Glutamatergic neuron (in vitro differentiated cells): Measurements from ENCODE around the gene FBXW7. TPM values are rescaled to one million over a fixed set of nuclear protein-coding genes. Genes with fewer than 3 reads are reported as not detected.
A peak's percentile ranks its signal among the peaks of the same experiment; 100 is the strongest.

Experiments
- DNase-seq: peaks from one replicate; pipeline ENCODE4 v3.0.0; 2022
- H3K27ac Mint-ChIP-seq: one replicate; pipeline ENCODE4 v1.8.0; 2020; ENCODE audit warnings: mild to moderate bottlenecking, mixed read lengths, inconsistent platforms; ENCODE audit not compliant: unreplicated experiment
- H3K27me3 Mint-ChIP-seq: one replicate; pipeline ENCODE4 v1.8.0; 2020; ENCODE audit warnings: mild to moderate bottlenecking, moderate library complexity, mixed read lengths, inconsistent platforms; ENCODE audit not compliant: unreplicated experiment
- H3K36me3 Mint-ChIP-seq: one replicate; pipeline ENCODE4 v1.8.0; 2020; ENCODE audit warnings: mild to moderate bottlenecking, mixed read lengths, inconsistent platforms; ENCODE audit not compliant: unreplicated experiment
- H3K4me1 Mint-ChIP-seq: one replicate; pipeline ENCODE4 v1.8.0; 2020; ENCODE audit warnings: mild to moderate bottlenecking, low read depth, mixed read lengths, inconsistent platforms; ENCODE audit not compliant: unreplicated experiment
- H3K4me3 Mint-ChIP-seq: one replicate; pipeline ENCODE4 v1.8.0; 2020; ENCODE audit warnings: mild to moderate bottlenecking, mixed read lengths, inconsistent platforms; ENCODE audit not compliant: unreplicated experiment
- H3K9me3 Mint-ChIP-seq: one replicate; pipeline ENCODE4 v1.8.0; 2020; ENCODE audit warnings: mild to moderate bottlenecking, moderate library complexity, mixed read lengths, inconsistent platforms; ENCODE audit not compliant: unreplicated experiment
- CTCF ChIP-seq: fragments of 200-600 bp; sonication (generic); IDR thresholded peaks from one replicate; pipeline ENCODE4 v1.5.0; 2021; ENCODE audit not compliant: partially characterized antibody, unreplicated experiment
- total RNA-seq: library from RNA; stranded (reverse); fragmentation: NEBNext Ultra II Directional; extraction: Animal tissue kit (Norgen Biotek cat#: 25700); gene quantifications from one replicate; pipeline ENCODE4 v1.2.1, GENCODE V29; 2021; ENCODE audit not compliant: unreplicated experiment

FBXW7 gene
- total RNA-seq, 1 donor from 2014 or later, result 57.5 TPM

GRCh38 chr4:152503653-152504290, 32.1 kb downstream of the FBXW7 start:
- Mint-ChIP-seq H3K36me3 (no peaks in the 10 kb centered on the region), H3K4me3 (no peak overlapping the region), H3K9me3 (no peaks in the 10 kb centered on the region), H3K4me1 (peaks cover 4% of the 10 kb centered on the region), H3K27ac (no peak overlapping the region), H3K27me3 (no peaks in the 10 kb centered on the region)
- TF ChIP-seq CTCF, result no peak
- DNase-seq, result no peak

GRCh38 chr4:152501846-152502536, 33.9 kb downstream of the FBXW7 start:
- peaks cover 9% of the 10 kb centered on the region for H3K4me1 Mint-ChIP-seq
- no peaks in the 10 kb centered on the region for H3K27me3 Mint-ChIP-seq
- TF ChIP-seq CTCF, result no peak
- no peak overlapping the region for H3K27ac Mint-ChIP-seq
- H3K4me3 Mint-ChIP-seq, result no peak overlapping the region
- no peaks in the 10 kb centered on the region for H3K36me3 Mint-ChIP-seq
- H3K9me3 Mint-ChIP-seq, result peaks cover 1% of the 10 kb centered on the region
- DNase-seq, result no peak

GRCh38 chr4:152500800-152501434, 35.0 kb downstream of the FBXW7 start:
- Mint-ChIP-seq H3K9me3 (peaks cover 1% of the 10 kb centered on the region), H3K36me3 (no peaks in the 10 kb centered on the region), H3K27ac (no peak overlapping the region), H3K4me1 (peaks cover 9% of the 10 kb centered on the region), H3K4me3 (no peak overlapping the region), H3K27me3 (no peaks in the 10 kb centered on the region)
- no peak for DNase-seq
- TF ChIP-seq CTCF, result peak; percentile 84

GRCh38 chr4:152500275-152500674, 35.6 kb downstream of the FBXW7 start:
- no peak for DNase-seq
- H3K9me3 Mint-ChIP-seq, result peaks cover 1% of the 10 kb centered on the region
- H3K27me3 Mint-ChIP-seq, result no peaks in the 10 kb centered on the region
- peaks cover 9% of the 10 kb centered on the region for H3K4me1 Mint-ChIP-seq
- no peak overlapping the region for H3K27ac Mint-ChIP-seq
- no peak overlapping the region for H3K4me3 Mint-ChIP-seq
- no peak for TF ChIP-seq CTCF
- no peaks in the 10 kb centered on the region for H3K36me3 Mint-ChIP-seq

- H3K4me3 Mint-ChIP-seq, result no peak overlapping the region
- no peak for TF ChIP-seq CTCF
- H3K36me3 Mint-ChIP-seq, result no peaks in the 10 kb centered on the region
- no peak overlapping the region for H3K27ac Mint-ChIP-seq
- DNase-seq, result no peak
- H3K9me3 Mint-ChIP-seq, result peaks cover 1% of the 10 kb centered on the region
- no peaks in the 10 kb centered on the region for H3K27me3 Mint-ChIP-seq
- H3K4me1 Mint-ChIP-seq, result peaks cover 9% of the 10 kb centered on the region
Observed at GRCh38 chr4:152499344-152499743, 36.5 kb downstream of the FBXW7 start.
